ENCODE measurements around the gene ANXA10.
"Not testable (repeated sequence)": the region's sequence is repeated elsewhere in the genome, so short reads cannot be mapped to it uniquely, and the experiment has no call there.

The ANXA10 gene

DNA sequence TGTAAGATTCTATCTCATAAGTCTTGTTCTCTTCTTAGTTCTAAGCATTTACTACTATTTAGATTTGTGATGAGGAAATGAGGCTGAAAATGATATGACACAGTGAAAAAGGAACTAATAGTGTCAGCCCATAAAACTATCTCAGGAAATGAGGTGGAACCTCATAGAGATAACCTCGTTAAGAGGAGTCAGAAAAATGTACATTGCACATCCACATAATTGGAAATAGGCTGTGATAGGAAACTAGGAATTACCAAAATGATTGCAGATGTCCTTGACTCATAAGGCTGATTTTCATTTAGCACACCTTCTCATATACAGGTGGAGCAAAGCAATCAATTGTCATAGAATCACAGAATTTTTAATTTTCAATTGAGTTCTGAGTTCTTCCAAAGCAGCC, 26.8 kb downstream of the ANXA10 start:
- DNase-seq = no peak

DNA sequence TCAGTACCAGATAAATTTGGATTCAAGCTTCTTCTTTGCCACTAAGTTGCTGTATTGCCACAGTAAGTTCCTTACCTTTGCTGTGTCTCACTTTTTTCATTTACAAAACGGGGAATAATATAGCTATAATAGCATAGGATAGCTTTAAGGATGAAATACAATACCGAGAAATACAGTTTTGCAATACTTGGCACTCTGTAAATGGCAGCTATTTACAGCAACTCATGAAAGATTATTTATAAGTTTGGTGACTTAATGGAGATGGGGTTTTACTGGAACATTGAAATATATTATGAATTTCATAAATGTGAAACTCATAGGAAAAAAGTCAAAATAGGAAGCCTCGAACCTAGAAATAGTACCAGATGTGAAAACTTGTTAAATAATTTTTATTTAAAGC, 27.6 kb downstream of the ANXA10 start:
- no peak for DNase-seq

GRCh38 chr4:168120811-168121210, 28.5 kb downstream of the ANXA10 start:
- no peak for DNase-seq

GRCh38 chr4:168124008-168124641, 31.8 kb downstream of the ANXA10 start:
- DNase-seq = no peak

DNA sequence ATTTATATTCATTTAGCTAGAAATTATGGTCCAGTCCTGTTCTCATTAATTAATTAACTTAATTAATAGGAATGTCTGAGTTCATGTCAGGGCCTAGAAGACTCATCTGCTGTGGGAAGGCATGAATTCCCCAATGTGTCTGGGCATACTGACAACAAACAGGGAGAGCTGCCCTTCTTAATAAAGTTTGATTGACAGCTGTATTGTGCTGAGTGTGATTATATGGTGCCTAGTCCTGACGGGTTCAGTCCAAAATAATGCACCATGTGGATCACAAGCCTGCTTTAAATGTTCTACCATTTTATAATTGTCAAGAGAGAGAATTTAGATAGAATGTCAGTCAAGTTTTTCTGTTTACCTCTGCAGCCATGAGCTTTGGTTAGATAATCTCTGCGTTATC, 34.6 kb downstream of the ANXA10 start:
- no peak for DNase-seq

GRCh38 chr4:168128601-168129000, 36.3 kb downstream of the ANXA10 start:
- DNase-seq = no peak

- DNase-seq = no peak
Measured at GRCh38 chr4:168129046-168129772, 36.9 kb downstream of the ANXA10 start.

DNA sequence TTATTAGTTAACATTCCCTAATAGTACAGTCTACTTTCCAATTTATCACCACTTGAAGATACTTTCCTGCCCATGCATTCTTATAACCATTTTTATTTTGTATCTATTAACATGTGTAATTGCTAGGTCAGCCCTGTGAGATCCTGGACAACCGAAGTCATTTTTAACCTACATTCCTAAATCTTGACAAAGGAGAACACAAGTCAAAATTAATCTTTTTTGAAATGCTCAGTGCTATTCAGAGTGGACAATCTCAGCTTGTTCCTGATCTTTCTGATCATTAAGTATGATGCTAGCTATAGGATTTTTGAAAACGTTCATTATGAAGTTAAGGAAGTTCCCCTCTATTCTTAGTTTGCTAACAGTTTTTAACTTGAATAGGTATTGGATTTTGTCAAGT, 37.5 kb downstream of the ANXA10 start:
- DNase-seq = no peak

- no peak for DNase-seq
Measured at GRCh38 chr4:168131196-168131595, 38.9 kb downstream of the ANXA10 start.

GRCh38 chr4:168134651-168135050, 42.3 kb downstream of the ANXA10 start:
- no peak for DNase-seq

- not testable (repeated sequence) for DNase-seq
Measured at GRCh38 chr4:168135860-168136259, 43.5 kb downstream of the ANXA10 start.

DNA sequence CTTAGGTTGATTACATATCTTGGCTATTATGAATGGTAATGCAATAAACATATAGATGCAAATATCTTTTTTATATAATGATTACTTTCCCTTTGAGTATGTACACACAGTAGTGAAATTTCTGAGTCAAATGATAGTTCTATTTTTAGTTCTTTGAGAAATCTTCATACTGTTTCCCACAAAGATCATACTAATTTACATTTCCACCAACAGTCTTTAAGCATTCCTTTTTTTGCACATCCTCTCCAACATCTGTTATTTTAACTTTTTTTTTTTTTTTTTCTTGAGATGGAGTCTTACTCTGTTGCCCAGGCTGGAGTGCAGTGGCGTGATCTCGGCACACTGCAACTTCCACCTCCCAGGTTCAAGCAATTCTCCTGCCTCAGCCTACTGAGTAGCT, 45.4 kb downstream of the ANXA10 start:
- DNase-seq = not testable (repeated sequence)

GRCh38 chr4:168138143-168138542, 45.8 kb downstream of the ANXA10 start:
- no peak for DNase-seq

DNA sequence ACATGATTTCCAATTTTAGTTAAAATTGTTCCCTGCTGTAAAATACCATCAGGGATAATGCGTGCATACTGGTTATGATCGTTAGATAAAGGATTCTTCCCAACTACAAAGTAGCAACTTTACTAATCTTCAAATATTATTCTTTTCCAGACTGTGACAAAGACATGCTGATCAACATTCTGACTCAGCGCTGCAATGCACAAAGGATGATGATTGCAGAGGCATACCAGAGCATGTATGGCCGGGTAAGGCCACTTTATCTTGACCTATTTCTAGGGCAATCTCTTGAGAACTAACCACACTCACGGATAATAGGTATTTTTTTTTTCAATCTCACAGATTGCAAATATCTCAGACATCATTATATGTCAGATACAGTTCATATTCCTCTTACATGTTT, 47.0 kb downstream of the ANXA10 start:
- DNase-seq = no peak

DNA sequence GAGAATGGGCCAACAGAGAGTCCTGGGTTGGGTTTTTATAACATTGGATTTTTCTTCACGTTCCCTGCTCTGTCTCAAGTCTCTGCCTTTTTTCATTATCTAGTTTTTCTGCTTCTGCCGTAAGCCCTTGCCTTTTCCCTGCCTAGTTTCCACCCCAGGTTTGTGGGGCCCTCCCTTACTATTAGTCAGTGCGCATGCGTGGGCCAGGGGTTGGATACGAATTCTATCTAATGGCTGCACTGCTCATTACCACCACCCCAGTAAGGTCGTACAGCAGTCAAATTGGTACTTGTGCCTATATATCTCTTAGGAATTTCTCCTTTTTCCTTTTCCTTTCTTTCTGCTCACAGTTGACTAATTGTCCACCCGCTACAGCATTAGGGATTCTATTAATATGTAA, 49.4 kb downstream of the ANXA10 start:
- no peak for DNase-seq

- DNase-seq = no peak
Measured at GRCh38 chr4:168143601-168144000, 51.3 kb downstream of the ANXA10 start.

GRCh38 chr4:168150420-168151050, 58.2 kb downstream of the ANXA10 start:
- DNase-seq = no peak

- DNase-seq = no peak
Measured at GRCh38 chr4:168151327-168151726, 59.0 kb downstream of the ANXA10 start.

- no peak for DNase-seq
Measured at GRCh38 chr4:168152837-168153500, 60.6 kb downstream of the ANXA10 start.

GRCh38 chr4:168153596-168154440, 61.5 kb downstream of the ANXA10 start:
- DNase-seq = peak; percentile 10

DNA sequence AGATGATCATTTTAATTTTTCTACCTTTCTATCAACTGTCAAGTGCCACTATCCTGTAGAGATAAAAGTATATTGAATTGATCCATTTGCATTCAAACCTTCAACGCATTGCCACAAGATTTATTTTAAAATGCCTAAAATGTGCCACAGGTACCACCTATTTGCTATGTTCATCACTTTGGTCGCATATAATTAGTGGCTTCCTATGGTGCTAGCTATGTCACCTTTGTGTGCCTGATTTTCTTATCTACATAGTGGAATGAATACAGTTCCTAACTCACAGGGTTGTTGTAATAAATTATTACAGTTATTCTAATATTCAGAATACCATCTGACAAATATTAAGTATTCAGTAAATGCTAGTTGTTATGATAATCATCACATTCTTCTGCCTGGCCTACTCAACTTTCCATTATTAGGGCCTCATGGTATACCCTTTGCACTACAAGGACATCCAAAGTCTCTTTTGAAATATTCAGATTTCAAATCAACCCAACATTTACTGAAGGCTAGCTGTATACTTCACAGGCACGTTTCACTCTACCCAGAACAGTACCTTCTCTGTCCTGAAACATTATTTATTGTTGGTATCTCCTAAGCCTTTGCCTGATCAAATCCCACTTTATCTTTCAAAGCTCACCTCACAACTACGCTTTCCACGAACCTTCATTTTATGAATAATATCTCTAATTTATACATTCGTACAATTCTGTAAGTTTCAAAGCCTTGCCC, 62.4 kb downstream of the ANXA10 start:
- DNase-seq = no peak

DNA sequence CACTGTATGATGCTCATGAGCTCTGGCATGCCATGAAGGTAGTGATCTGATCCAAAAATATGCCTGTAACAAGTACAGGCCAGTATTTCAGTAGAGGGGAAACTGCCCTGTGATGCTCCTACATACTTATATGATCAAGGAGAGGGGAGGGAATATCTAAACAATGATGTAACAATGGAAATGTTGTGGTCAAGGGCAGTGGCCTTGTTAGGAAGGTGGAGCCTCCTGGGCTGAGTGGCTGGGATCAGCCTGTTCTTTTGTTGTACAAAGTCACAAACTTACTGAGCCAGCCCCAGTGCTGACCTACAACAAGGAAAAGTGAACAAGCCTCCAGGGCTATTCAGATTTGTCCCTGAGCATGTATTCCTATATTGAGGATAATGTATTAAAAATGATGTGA, 70.3 kb downstream of the ANXA10 start:
- no peak for DNase-seq
